K562 (cell line): Measurements from ENCODE around the gene FANCD2. TPM values are rescaled to one million over a fixed set of nuclear protein-coding genes. Genes with fewer than 3 reads are reported as not detected.

Experiments used
- CUX1 ChIP-seq: fragments of 200-800 bp; sonication (Bioruptor generic); IDR thresholded peaks from 2 replicates; pipeline ENCODE4 v1.6.1; 2016; ENCODE audit warnings: missing genetic modification characterization, missing compliant biosample characterization
- EP400 ChIP-seq: fragments of 450-650 bp; IDR thresholded peaks from 2 replicates; pipeline ENCODE4 v1.6.1; 2017; ENCODE audit warnings: antibody characterized with exemption, mild to moderate bottlenecking, moderate library complexity
- HIVEP1 ChIP-seq: fragments of 250-450 bp; sonication (Bioruptor Pico); IDR thresholded peaks from 2 replicates; pipeline ENCODE4 v1.4.0; 2020; ENCODE audit warnings: mild to moderate bottlenecking
- IRF9 ChIP-seq: fragments of 450-650 bp; IDR thresholded peaks from 2 replicates; pipeline ENCODE4 v1.6.1; 2016; ENCODE audit warnings: missing biosample characterization, missing genetic modification characterization
- NEUROD1 ChIP-seq: fragments of 150-350 bp; IDR thresholded peaks from 2 replicates; pipeline ENCODE4 v1.6.1; 2014; ENCODE audit warnings: borderline replicate concordance, low read length, low read depth; ENCODE audit not compliant: partially characterized antibody
- NFXL1 ChIP-seq: fragments of 450-650 bp; formaldehyde crosslinking; IDR thresholded peaks from 2 replicates; pipeline ENCODE4 v1.4.0; 2021; ENCODE audit warnings: mild to moderate bottlenecking
- NUFIP1 ChIP-seq: fragments of 450-650 bp; IDR thresholded peaks from 2 replicates; pipeline ENCODE4 v1.6.1; 2018; ENCODE audit not compliant: partially characterized antibody
- SAFB ChIP-seq: fragments of 200-400 bp; formaldehyde crosslinking; IDR thresholded peaks from 2 replicates; pipeline ENCODE4 v1.6.1; 2017; ENCODE audit warnings: low read depth, low read length, borderline replicate concordance
- SNAPC5 ChIP-seq: fragments of 250-450 bp; sonication (Bioruptor Pico); IDR thresholded peaks from 2 replicates; pipeline ENCODE4 v1.8.0; 2021; ENCODE audit warnings: moderate library complexity, mild to moderate bottlenecking, inconsistent platforms
- SUPT5H ChIP-seq: fragments of 450-650 bp; IDR thresholded peaks from 2 replicates; pipeline ENCODE4 v1.6.1; 2016
- TAF1 ChIP-seq: IDR thresholded peaks from 2 replicates; pipeline ENCODE4 v1.6.1; 2011; ENCODE audit warnings: mild to moderate bottlenecking, low read length, moderate library complexity; ENCODE audit not compliant: insufficient read depth, control insufficient read depth, severe bottlenecking; ENCODE audit errors: extremely low read depth
- TARDBP ChIP-seq: fragments of 450-650 bp; IDR thresholded peaks from 2 replicates; pipeline ENCODE4 v1.6.1; 2016
- ZBTB9 ChIP-seq: fragments of 450-650 bp; formaldehyde crosslinking; IDR thresholded peaks from 2 replicates; pipeline ENCODE4 v1.4.0; 2020; ENCODE audit warnings: mild to moderate bottlenecking, moderate library complexity
- ZNF253 ChIP-seq: fragments of 250-450 bp; sonication (Bioruptor Pico); conservative IDR thresholded peaks from 2 replicates; pipeline ENCODE4 v1.6.1; 2021; ENCODE audit warnings: mild to moderate bottlenecking
- ZNF280A ChIP-seq: fragments of 450-650 bp; IDR thresholded peaks from 2 replicates; pipeline ENCODE4 v1.6.1; 2018; ENCODE audit warnings: mild to moderate bottlenecking, low read depth; ENCODE audit not compliant: partially characterized antibody
- ZNF436 ChIP-seq: fragments of 250-450, 450-650 bp; sonication (Bioruptor Pico); formaldehyde crosslinking; IDR thresholded peaks from 2 replicates; pipeline ENCODE4 v1.7.0; 2020; ENCODE audit warnings: mild to moderate bottlenecking
- ZNF695 ChIP-seq: fragments of 450-650 bp; formaldehyde crosslinking; IDR thresholded peaks from 2 replicates; pipeline ENCODE4 v1.4.0; 2020; ENCODE audit warnings: mild to moderate bottlenecking, moderate library complexity
- ZNF699 ChIP-seq: fragments of 250-450 bp; sonication (Bioruptor Pico); IDR thresholded peaks from 2 replicates; pipeline ENCODE4 v1.8.0; 2021; ENCODE audit warnings: mild to moderate bottlenecking, moderate library complexity; ENCODE audit not compliant: insufficient replicate concordance
- ZNF707 ChIP-seq: fragments of 250-450 bp; sonication (Bioruptor Pico); conservative IDR thresholded peaks from 2 replicates; pipeline ENCODE4 v1.8.0; 2022; ENCODE audit warnings: inconsistent platforms, mild to moderate bottlenecking, moderate library complexity
- polyA plus RNA-seq, 8 experiments: library from polyadenylated mRNA; depleted of rRNA in 4 of 8; stranded (reverse) in 5 of 8; unstranded in 3 of 8; fragments of >200 nt; fragmentation: Nextera tagmentation in 2 of 8; fragmentation: Illumina TruSeq in 1 of 8; extraction: Ambion mirVana in 2 of 8; extraction: Trizol in 1 of 8; gene quantifications; 2 replicates each; pipeline versions ENCODE4 v1.2.1 to v1.2.3, GENCODE V29; 2011 to 2014; ENCODE audit warnings: inconsistent platforms in 1 of 8, missing spikeins in 1 of 8
- total RNA-seq, 7 experiments: library from RNA; depleted of rRNA in 6 of 7; stranded (reverse); fragments of >200 nt in 6 of 7; fragmentation: Illumina TruSeq in 2 of 7; extraction: Trizol in 2 of 7; gene quantifications; 2 replicates each; pipeline versions ENCODE4 v1.2.1 to v1.2.3, GENCODE V29; 2011 to 2021; ENCODE audit warnings: low replicate concordance in 1 of 7

The FANCD2 gene
- total and polyA plus RNA-seq, 9 of the 15 experiments (the other 6 are each of a cell fraction or from before 2014, with no cell fraction given), result 59.4 to 137 (median 96.1) TPM

- no peak for TF ChIP-seq SNAPC5 (CRISPR knock-in tag)
- TF ChIP-seq ZNF707 (CRISPR knock-in tag), result no peak
- no peak for TF ChIP-seq ZNF253 (CRISPR knock-in tag)
- TF ChIP-seq ZNF280A, result no peak
- TF ChIP-seq NFXL1 (CRISPR knock-in tag), result no peak
- peak; percentile 62; the same call in 1 of the 2 replicates for TF ChIP-seq CUX1 (CRISPR knock-in tag)
- no peak for TF ChIP-seq ZNF695 (CRISPR knock-in tag)
- peak; percentile 97 for TF ChIP-seq EP400
- no peak for TF ChIP-seq IRF9 (tag)
- peak; percentile 88 for TF ChIP-seq SUPT5H
- TF ChIP-seq NEUROD1, result peak; percentile 45
- no peak for TF ChIP-seq NUFIP1
- no peak for TF ChIP-seq ZNF699 (CRISPR knock-in tag)
- peak; percentile 54; the same call in 1 of the 2 replicates for TF ChIP-seq ZBTB9
- TF ChIP-seq ZNF436 (CRISPR knock-in tag), result no peak; the same call in 1 of the 2 replicates
- no peak; the same call in 1 of the 2 replicates for TF ChIP-seq HIVEP1 (CRISPR knock-in tag)
- peak; percentile 89 for TF ChIP-seq TAF1
- no peak for TF ChIP-seq SAFB
- TF ChIP-seq TARDBP, result peak; percentile 73; the same call in 1 of the 2 replicates
Observed at GRCh38 chr3:10026084-10026890, at the start of gene FANCD2 (continued).
